PC-3 (cell line): Measurements from ENCODE around the gene CHTF8. TPM values are rescaled to one million over a fixed set of nuclear protein-coding genes. Genes with fewer than 3 reads are reported as not detected.

Experiments used
- ATAC-seq: fragments of 200-7000 bp; cut with Tn5 transposase; 2 replicates; pipeline ENCODE4 v1.9.1; 2020; ENCODE audit warnings: mild to moderate bottlenecking, moderate library complexity
- BruUV-seq: library from RNA; stranded (reverse); fragments of 400-500 nt; replicated peaks from 2 replicates; lab custom pipeline; 2021; lab: Mats Ljungman, UMichigan
- CTCF ChIA-PET: fragments of 300-600 bp; sonication (Branson Sonifier 250); formaldehyde crosslinking; loops from one replicate; lab custom pipeline; 2022; ENCODE audit warnings: antibody characterized with exemption; lab: Charles Lee
- POLR2A ChIA-PET: fragments of 300-600 bp; sonication (Branson Sonifier 250); formaldehyde crosslinking; loops from one replicate; lab custom pipeline; 2022; ENCODE audit warnings: antibody characterized with exemption; ENCODE audit not compliant: unreplicated experiment; lab: Charles Lee
- DNase-seq: peaks from one replicate; pipeline ENCODE4 v3.0.0-alpha.2; 2015
- H2AFZ ChIP-seq: fragments of 300-600 bp; sonication (generic); 2 replicates; pipeline ENCODE4 v1.6.0; 2016; ENCODE audit warnings: antibody characterized with exemption, low read length
- H3F3A ChIP-seq: fragments of 300-600 bp; sonication (generic); one replicate; pipeline ENCODE4 v1.6.0; 2017; ENCODE audit warnings: antibody characterized with exemption, low read length, control low read depth, mild to moderate bottlenecking; ENCODE audit not compliant: unreplicated experiment
- H3K27ac ChIP-seq: fragments of 300-600 bp; sonication (generic); 2 replicates; pipeline ENCODE4 v1.5.1; 2016; ENCODE audit warnings: mild to moderate bottlenecking, low read length
- H3K27me3 ChIP-seq: fragments of 300-600 bp; sonication (generic); 2 replicates; pipeline ENCODE4 v1.6.1; 2016; ENCODE audit warnings: low read length, mixed read lengths
- H3K36me3 ChIP-seq: fragments of 300-600 bp; sonication (generic); 2 replicates; pipeline ENCODE4 v1.6.1; 2016; ENCODE audit warnings: low read depth, mixed run types, low read length, mixed read lengths
- H3K4me1 ChIP-seq: fragments of 300-600 bp; sonication (generic); 2 replicates; pipeline ENCODE4 v1.5.1; 2016; ENCODE audit warnings: low read length; ENCODE audit not compliant: insufficient read depth
- H3K4me2 ChIP-seq: fragments of 300-600 bp; sonication (generic); 2 replicates; pipeline ENCODE4 v1.6.0; 2016; ENCODE audit warnings: low read length
- H3K4me3 ChIP-seq: fragments of 300-600 bp; sonication (generic); 2 replicates; pipeline ENCODE4 v1.5.1; 2016; ENCODE audit warnings: mild to moderate bottlenecking, low read length, mixed read lengths
- H3K79me2 ChIP-seq: fragments of 300-600 bp; sonication (generic); 2 replicates; pipeline ENCODE4 v1.6.1; 2017; ENCODE audit warnings: low read length, mixed read lengths
- H3K9ac ChIP-seq: fragments of 300-600 bp; sonication (generic); 2 replicates; pipeline ENCODE4 v1.6.0; 2016; ENCODE audit warnings: mild to moderate bottlenecking, low read length
- H3K9me2 ChIP-seq: fragments of 300-600 bp; sonication (generic); replicated peaks from 2 replicates; pipeline ENCODE4 v1.6.1; 2016; ENCODE audit warnings: mixed run types, low read length, mixed read lengths
- H3K9me3 ChIP-seq: fragments of 300-600 bp; sonication (generic); 2 replicates; pipeline ENCODE4 v1.6.1; 2016; ENCODE audit warnings: low read length, mixed read lengths
- H4K20me1 ChIP-seq: fragments of 300-600 bp; sonication (generic); 2 replicates; pipeline ENCODE4 v1.6.1; 2016; ENCODE audit warnings: low read length, mixed read lengths
- CTCF ChIP-seq: fragments of 300-600 bp; sonication (generic); conservative IDR thresholded peaks from 2 replicates; pipeline ENCODE4 v1.5.1; 2017; ENCODE audit warnings: antibody characterized with exemption, low read depth, mild to moderate bottlenecking, low read length
- EZH2 ChIP-seq: fragments of 300-600 bp; sonication (generic); IDR thresholded peaks from one replicate; pipeline ENCODE4 v1.6.1; 2017; ENCODE audit warnings: antibody characterized with exemption, mild to moderate bottlenecking, low read length; ENCODE audit not compliant: unreplicated experiment
- EZH2phosphoT487 ChIP-seq: fragments of 300-600 bp; sonication (generic); IDR thresholded peaks from 2 replicates; pipeline ENCODE4 v1.6.1; 2018; ENCODE audit warnings: mild to moderate bottlenecking, antibody characterized with exemption, low read length, borderline replicate concordance
- intact Hi-C: fragments of 100-400 bp; cut with micrococcal nuclease; formaldehyde crosslinking; loops from 2 replicates; pipeline ENCODE4 v1.9.0; 2023
- total RNA-seq: library from RNA; depleted of rRNA; stranded (reverse); fragments of >200 nt; gene quantifications from 2 replicates; pipeline ENCODE4 v1.2.3, GENCODE V29; 2014

The CHTF8 gene
- total RNA-seq, 1 experiment from 2014 or later = 45.9 TPM

- no peak for TF ChIP-seq CTCF
- TF ChIP-seq EZH2phosphoT487 = no peak
- TF ChIP-seq EZH2 = no peak
- H3K9me2 ChIP-seq = no peaks in the 10 kb centered on the region
- no peak overlapping the region for H3K27ac ChIP-seq
- H3F3A ChIP-seq = peaks cover 20% of the 10 kb centered on the region
- ChIA-PET CTCF (interaction anchor here (0.6 kb wide), 1 partner anchor 18 kb away, joined by 3 read pairs; no protein-coding TSS in a partner anchor), POLR2A (no interaction called here)
- ATAC-seq (no peak), DNase-seq (no peak)
- no peak overlapping the region for H2AFZ ChIP-seq
- no peaks in the 10 kb centered on the region for H3K27me3 ChIP-seq
- no peak overlapping the region for H3K9ac ChIP-seq
- no peak overlapping the region for H3K4me2 ChIP-seq
- H3K79me2 ChIP-seq = no peaks in the 10 kb centered on the region
- H3K9me3 ChIP-seq = no peaks in the 10 kb centered on the region
- no peaks in the 10 kb centered on the region for H4K20me1 ChIP-seq
- peaks cover 38% of the 10 kb centered on the region for H3K36me3 ChIP-seq
- H3K4me1 ChIP-seq = peaks cover 43% of the 10 kb centered on the region
- intact Hi-C loops = loop anchor here (5.0 kb wide), 1 partner anchor 48 kb away; no protein-coding TSS in a partner anchor
- BruUV-seq = no TSS peak
- no peak overlapping the region for H3K4me3 ChIP-seq
These were observed 36.7 kb upstream of the CHTF8 start for GRCh38 chr16:69169051-69169450.

- POLR2A ChIA-PET = interaction anchor here (0.6 kb wide), 3 partner anchors 13 to 499 kb away, joined by 4 to 8 read pairs (median 6); no protein-coding TSS in a partner anchor
- H3K36me3 ChIP-seq = peaks cover 40% of the 10 kb centered on the region
- ATAC-seq = peak; percentile 69
These were observed 34.9 kb upstream of the CHTF8 start for GRCh38 chr16:69166946-69167930.

More at GRCh38 chr16:69166946-69167930, 34.9 kb upstream of the CHTF8 start:
- intact Hi-C loops = loop anchor here (1.0 to 5.0 kb wide), 3 partner anchors 20 to 120 kb away; partner anchors contain the start of gene SNTB2
- Histone ChIP-seq H3K9me3 (no peaks in the 10 kb centered on the region), H2AFZ (no peak overlapping the region), H3K27me3 (no peaks in the 10 kb centered on the region), H3K4me2 (peak overlapping the region; percentile 75), H3K4me1 (peaks cover 29% of the 10 kb centered on the region), H3K4me3 (peak overlapping the region; percentile 28; the same call in 1 of the 2 replicates), H3K79me2 (no peaks in the 10 kb centered on the region), H3K9me2 (no peaks in the 10 kb centered on the region), H4K20me1 (no peaks in the 10 kb centered on the region), H3K27ac (peak overlapping the region; percentile 99), H3F3A (peaks cover 24% of the 10 kb centered on the region), H3K9ac (peak overlapping the region; percentile 82)
- peak; percentile 85 for DNase-seq
- CTCF ChIA-PET = no interaction called here
- TF ChIP-seq EZH2 (no peak), CTCF (no peak), EZH2phosphoT487 (no peak)
- BruUV-seq = TSS peak; percentile 57
